Stimulated activated naive CD4-positive, alpha-beta T cell treated with Interleukin-2 at 50 U/mL for 16 hours (primary cell): ENCODE data around the gene COL9A2.

Experiments used
- DNase-seq: peaks from one replicate; lab custom pipeline; 2025; lab: John Stamatoyannopoulos, UW

COL9A2 gene

GRCh38 chr1:40303051-40303771, 13.9 kb downstream of the COL9A2 start:
- DNase-seq, result no peak

- no peak for DNase-seq
Measured at GRCh38 chr1:40302475-40302874, 14.6 kb downstream of the COL9A2 start.

GRCh38 chr1:40301541-40302299, 15.4 kb downstream of the COL9A2 start:
- DNase-seq, result no peak

- no peak for DNase-seq
Measured at GRCh38 chr1:40301066-40301465, 16.0 kb downstream of the COL9A2 start.

GRCh38 chr1:40300651-40301050, 16.4 kb downstream of the COL9A2 start:
- no peak for DNase-seq

GRCh38 chr1:40300249-40300567, 16.9 kb downstream of the COL9A2 start:
- DNase-seq, result no peak

- DNase-seq, result no peak
Measured at GRCh38 chr1:40299366-40300248, 17.5 kb downstream of the COL9A2 start.

GRCh38 chr1:40291293-40291692, 25.8 kb downstream of the COL9A2 start:
- no peak for DNase-seq

GRCh38 chr1:40281853-40282252, 35.2 kb downstream of the COL9A2 start:
- DNase-seq, result no peak

GRCh38 chr1:40276122-40276521, 41.0 kb downstream of the COL9A2 start:
- no peak for DNase-seq

GRCh38 chr1:40274331-40274730, 42.8 kb downstream of the COL9A2 start:
- DNase-seq, result no peak

GRCh38 chr1:40273547-40274166, 43.4 kb downstream of the COL9A2 start:
- DNase-seq, result no peak

- no peak for DNase-seq
Measured at GRCh38 chr1:40272653-40273213, 44.4 kb downstream of the COL9A2 start.

GRCh38 chr1:40270152-40270834, 46.8 kb downstream of the COL9A2 start:
- DNase-seq, result no peak

- no peak for DNase-seq
Measured at GRCh38 chr1:40268211-40268610, 48.9 kb downstream of the COL9A2 start.

- DNase-seq, result no peak
Measured at GRCh38 chr1:40267767-40268187, 49.3 kb downstream of the COL9A2 start.

- no peak for DNase-seq
Measured at GRCh38 chr1:40266786-40267535, 50.1 kb downstream of the COL9A2 start.

- DNase-seq, result no peak
Measured at GRCh38 chr1:40265919-40266318, 51.2 kb downstream of the COL9A2 start.

- no peak for DNase-seq
Measured at GRCh38 chr1:40265298-40265697, 51.8 kb downstream of the COL9A2 start.

- peak; percentile 8 for DNase-seq
Measured at GRCh38 chr1:40264354-40264781, 52.7 kb downstream of the COL9A2 start.

- DNase-seq, result no peak
Measured at GRCh38 chr1:40258445-40258769, 58.7 kb downstream of the COL9A2 start.
